GM23248 (cell line): ENCODE results near the gene ADGRL3.

Source experiments
- EZH2 ChIP-seq: fragments of 200-600 bp; sonication (generic); IDR thresholded peaks from 2 replicates; pipeline ENCODE4 v1.6.1; 2018; ENCODE audit warnings: antibody characterized with exemption, mild to moderate bottlenecking; ENCODE audit not compliant: insufficient read depth, poor library complexity, severe bottlenecking
- EZH2phosphoT487 ChIP-seq: fragments of 200-600 bp; sonication (generic); IDR thresholded peaks from 2 replicates; pipeline ENCODE4 v1.6.1; 2018; ENCODE audit warnings: antibody characterized with exemption, moderate library complexity, mild to moderate bottlenecking, low read depth; ENCODE audit not compliant: insufficient read depth

DNA sequence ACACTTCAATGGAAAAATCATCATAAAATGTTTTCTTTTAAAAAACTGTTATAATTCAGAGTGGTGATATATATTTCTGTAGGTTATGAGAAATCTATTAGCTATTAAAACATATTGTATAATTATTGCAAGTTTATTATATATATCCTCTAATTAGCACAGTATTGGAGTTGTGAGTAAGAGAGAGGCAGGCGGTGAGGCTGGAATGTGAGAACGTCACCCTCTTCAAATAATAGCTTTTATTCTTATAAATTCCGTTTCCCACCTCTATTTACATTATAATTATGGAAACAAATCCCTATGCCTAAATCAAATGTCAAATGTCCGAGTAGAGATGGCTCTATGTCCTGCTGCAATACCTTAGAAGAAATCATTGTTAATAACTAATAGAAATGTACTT is 292.9 kb downstream of the ADGRL3 start:
- TF ChIP-seq EZH2 (no peak), EZH2phosphoT487 (no peak)
